OCI-M1 (cell line): ENCODE measurements around the gene EHBP1.

Experiments
- DNase-seq: peaks from one replicate; lab custom pipeline; 2025; lab: John Stamatoyannopoulos, UW

The EHBP1 gene

GRCh38 chr2:62884514-62884913 lies 179.0 kb downstream of the EHBP1 start:
- no peak for DNase-seq

GRCh38 chr2:62894966-62895631 lies 189.6 kb downstream of the EHBP1 start:
- DNase-seq = no peak

- DNase-seq = no peak
These were observed 190.1 kb downstream of the EHBP1 start for GRCh38 chr2:62895632-62896009.

- DNase-seq = no peak
These were observed 191.8 kb downstream of the EHBP1 start for GRCh38 chr2:62897187-62897827.

GRCh38 chr2:62904344-62904743 lies 198.8 kb downstream of the EHBP1 start:
- DNase-seq = no peak

GRCh38 chr2:62908145-62908544 lies 202.6 kb downstream of the EHBP1 start:
- no peak for DNase-seq

GRCh38 chr2:62913311-62913710 lies 207.8 kb downstream of the EHBP1 start:
- no peak for DNase-seq

- peak; percentile 25 for DNase-seq
These were observed 213.5 kb downstream of the EHBP1 start for GRCh38 chr2:62919041-62919440.

- peak; percentile 43 for DNase-seq
These were observed 214.6 kb downstream of the EHBP1 start for GRCh38 chr2:62920070-62920469.

- no peak for DNase-seq
These were observed 217.7 kb downstream of the EHBP1 start for GRCh38 chr2:62923242-62923641.

GRCh38 chr2:62923881-62924280 lies 218.4 kb downstream of the EHBP1 start:
- no peak for DNase-seq

GRCh38 chr2:62928015-62928414 lies 222.5 kb downstream of the EHBP1 start:
- no peak for DNase-seq

- no peak for DNase-seq
These were observed 226.0 kb downstream of the EHBP1 start for GRCh38 chr2:62931536-62931935.

- DNase-seq = no peak
These were observed 227.9 kb downstream of the EHBP1 start for GRCh38 chr2:62933398-62933917.

GRCh38 chr2:62934517-62934916 lies 229.0 kb downstream of the EHBP1 start:
- no peak for DNase-seq

- DNase-seq = no peak
These were observed 232.6 kb downstream of the EHBP1 start for GRCh38 chr2:62938126-62938525.

- DNase-seq = no peak
These were observed 234.4 kb downstream of the EHBP1 start for GRCh38 chr2:62939735-62940491.

- no peak for DNase-seq
These were observed 235.2 kb downstream of the EHBP1 start for GRCh38 chr2:62940697-62941096.

GRCh38 chr2:62941413-62941812 lies 235.9 kb downstream of the EHBP1 start:
- DNase-seq = peak; percentile 3

- no peak for DNase-seq
These were observed 238.8 kb downstream of the EHBP1 start for GRCh38 chr2:62944362-62944761.

- no peak for DNase-seq
These were observed 241.9 kb downstream of the EHBP1 start for GRCh38 chr2:62947403-62947802.

GRCh38 chr2:62956651-62957050 lies 251.1 kb downstream of the EHBP1 start:
- DNase-seq = no peak

GRCh38 chr2:62958206-62958605 lies 252.7 kb downstream of the EHBP1 start:
- no peak for DNase-seq
